DOHH2 (cell line): ENCODE results near the gene ELK4.

Source experiments
- EZH2phosphoT487 ChIP-seq: fragments of 200-600 bp; sonication (generic); IDR thresholded peaks from 2 replicates; pipeline ENCODE4 v1.6.1; 2017; ENCODE audit warnings: borderline replicate concordance, mild to moderate bottlenecking, antibody characterized with exemption, low read length, moderate library complexity, mixed read lengths
- TF ChIP-seq, protein P1 (sequence below): fragments of 200-600 bp; sonication (generic); IDR thresholded peaks from one replicate; pipeline ENCODE4 v1.5.1; 2014; ENCODE audit warnings: antibody characterized with exemption, mild to moderate bottlenecking, low read depth, low read length; ENCODE audit not compliant: poor library complexity, severe bottlenecking

DNA sequence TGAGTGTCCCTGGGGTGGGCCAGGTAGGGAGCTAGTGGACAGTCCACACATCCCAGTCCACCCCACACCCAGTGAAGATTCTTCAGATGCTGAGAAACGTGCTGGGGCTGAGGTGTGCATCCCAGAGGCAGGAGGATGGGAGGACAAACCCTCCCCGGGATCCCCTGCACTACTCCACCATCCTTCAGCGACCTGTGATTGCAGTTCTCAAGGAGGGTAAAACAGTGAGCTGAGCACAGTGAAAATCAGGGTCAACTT lies 51.0 kb downstream of the ELK4 start:
- TF ChIP-seq, protein P1, sequence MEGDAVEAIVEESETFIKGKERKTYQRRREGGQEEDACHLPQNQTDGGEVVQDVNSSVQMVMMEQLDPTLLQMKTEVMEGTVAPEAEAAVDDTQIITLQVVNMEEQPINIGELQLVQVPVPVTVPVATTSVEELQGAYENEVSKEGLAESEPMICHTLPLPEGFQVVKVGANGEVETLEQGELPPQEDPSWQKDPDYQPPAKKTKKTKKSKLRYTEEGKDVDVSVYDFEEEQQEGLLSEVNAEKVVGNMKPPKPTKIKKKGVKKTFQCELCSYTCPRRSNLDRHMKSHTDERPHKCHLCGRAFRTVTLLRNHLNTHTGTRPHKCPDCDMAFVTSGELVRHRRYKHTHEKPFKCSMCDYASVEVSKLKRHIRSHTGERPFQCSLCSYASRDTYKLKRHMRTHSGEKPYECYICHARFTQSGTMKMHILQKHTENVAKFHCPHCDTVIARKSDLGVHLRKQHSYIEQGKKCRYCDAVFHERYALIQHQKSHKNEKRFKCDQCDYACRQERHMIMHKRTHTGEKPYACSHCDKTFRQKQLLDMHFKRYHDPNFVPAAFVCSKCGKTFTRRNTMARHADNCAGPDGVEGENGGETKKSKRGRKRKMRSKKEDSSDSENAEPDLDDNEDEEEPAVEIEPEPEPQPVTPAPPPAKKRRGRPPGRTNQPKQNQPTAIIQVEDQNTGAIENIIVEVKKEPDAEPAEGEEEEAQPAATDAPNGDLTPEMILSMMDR: no peak
- TF ChIP-seq EZH2phosphoT487: no peak
